Activated CD8-positive, alpha-beta memory T cell treated with anti-CD3 and anti-CD28 coated beads for 48 hours (primary cell): Measurements from ENCODE around the gene UBTF.
A peak's percentile ranks its signal among the peaks of the same experiment; 100 is the strongest.

Source experiments
- DNase-seq, 3 experiments: peaks; one replicate each; pipeline ENCODE4 v3.0.0-alpha.2; 2020; ENCODE audit warnings: low read depth in 2 of 3, low spot score in 2 of 3

The UBTF gene

DNA sequence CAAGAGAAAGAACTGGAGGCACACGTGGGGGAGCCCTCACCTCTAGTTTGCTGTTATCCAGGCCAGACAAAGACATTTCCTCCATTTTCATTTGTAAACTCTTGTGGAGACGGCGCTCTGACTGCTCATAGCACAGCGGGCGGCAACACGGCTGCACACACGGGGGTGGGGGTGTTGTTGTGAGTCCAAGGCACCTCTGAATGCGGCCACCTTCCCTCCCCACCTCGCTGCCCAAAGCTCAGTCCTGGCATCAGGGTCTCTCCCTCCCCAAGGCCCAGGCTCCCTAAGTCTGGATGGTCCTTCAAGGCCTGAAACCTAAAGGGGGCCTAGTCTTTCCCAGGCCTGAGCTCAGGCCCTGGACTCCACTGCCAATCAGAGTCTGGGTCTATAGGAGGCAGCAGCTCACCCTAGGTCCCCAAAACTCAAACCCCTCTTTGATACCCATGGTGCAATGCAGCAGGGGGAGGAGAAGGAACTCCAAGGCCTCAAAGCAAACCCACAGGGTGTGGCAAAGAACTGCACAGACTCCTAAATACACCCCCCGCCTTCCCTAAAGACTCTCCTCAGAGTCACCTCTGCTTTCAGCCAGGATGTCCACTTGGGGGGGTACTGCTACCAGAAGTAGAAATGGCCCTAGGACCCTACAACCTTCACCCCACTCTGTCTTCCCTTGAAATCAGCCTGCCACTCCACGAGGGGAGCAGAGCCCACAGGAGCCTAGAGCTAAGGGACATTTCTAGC, 21.3 kb downstream of the UBTF start:
- DNase-seq: no peak

DNA sequence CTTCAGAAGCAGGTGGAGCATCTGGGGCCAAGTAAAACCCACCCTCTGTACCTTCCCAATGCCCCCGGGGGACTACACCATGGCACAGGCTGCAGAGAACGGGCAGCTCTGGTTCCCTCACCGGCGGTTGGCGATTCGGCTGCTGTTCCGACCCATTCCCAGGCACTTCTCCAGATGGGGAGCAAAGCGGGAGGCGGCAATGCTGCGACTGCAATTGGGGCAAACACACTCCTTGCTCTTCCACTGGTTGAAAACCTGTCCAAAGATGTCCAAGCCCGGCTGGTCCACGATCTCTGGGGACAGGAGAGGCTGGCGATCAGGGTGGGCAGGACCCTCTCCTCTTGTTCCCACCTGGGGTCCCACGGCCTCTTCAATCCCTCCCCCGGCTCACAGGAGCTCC, 22.4 kb downstream of the UBTF start:
- no peak for DNase-seq

DNA sequence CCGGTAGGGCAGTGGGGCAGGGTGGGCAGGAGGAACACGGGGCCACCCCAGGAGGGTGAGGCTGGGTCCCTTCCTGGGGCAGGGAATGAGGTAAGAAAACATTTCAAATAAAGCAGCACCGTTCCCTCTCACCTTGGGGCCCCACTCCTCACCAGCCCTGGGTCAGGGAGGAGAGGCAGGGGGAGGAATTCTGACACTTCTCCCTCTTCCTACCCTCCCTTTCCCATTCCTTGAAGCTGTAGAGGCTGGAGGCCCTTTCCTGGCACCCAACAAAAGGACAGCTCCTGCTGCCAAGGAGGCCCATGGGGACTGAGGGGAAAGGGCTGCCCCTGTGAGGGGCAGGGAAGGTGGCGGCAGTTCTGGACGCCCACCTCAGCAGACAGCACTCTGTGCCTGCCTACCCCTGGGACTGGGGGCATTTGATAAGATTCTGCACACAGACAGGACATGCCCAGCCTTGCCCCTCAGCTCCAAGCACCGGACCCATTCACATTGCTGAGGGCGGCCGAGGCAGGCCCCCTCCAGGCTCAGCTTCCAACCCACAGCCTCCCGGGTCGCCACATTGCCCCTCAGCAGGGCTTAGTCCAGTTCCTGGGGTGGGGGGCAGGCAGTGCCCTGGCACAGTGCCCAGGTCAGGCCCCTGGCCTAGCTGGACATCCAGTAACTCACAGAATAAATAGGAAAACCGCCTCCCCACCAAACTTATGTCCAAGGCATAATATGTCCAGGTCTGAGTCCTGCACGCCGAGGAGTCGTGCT, 26.0 kb downstream of the UBTF start:
- no peak for DNase-seq

- no peak for DNase-seq
Measured at GRCh38 chr17:44192750-44193149, 26.7 kb downstream of the UBTF start.

GRCh38 chr17:44191941-44192496, 27.5 kb downstream of the UBTF start:
- no peak for DNase-seq

GRCh38 chr17:44191369-44191768, 28.1 kb downstream of the UBTF start:
- no peak for DNase-seq

DNA sequence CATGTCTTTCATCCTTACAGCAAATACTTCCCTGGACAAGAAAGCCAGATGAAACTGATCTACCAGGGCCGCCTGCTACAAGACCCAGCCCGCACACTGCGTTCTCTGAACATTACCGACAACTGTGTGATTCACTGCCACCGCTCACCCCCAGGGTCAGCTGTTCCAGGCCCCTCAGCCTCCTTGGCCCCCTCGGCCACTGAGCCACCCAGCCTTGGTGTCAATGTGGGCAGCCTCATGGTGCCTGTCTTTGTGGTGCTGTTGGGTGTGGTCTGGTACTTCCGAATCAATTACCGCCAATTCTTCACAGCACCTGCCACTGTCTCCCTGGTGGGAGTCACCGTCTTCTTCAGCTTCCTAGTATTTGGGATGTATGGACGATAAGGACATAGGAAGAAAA, 29.0 kb downstream of the UBTF start:
- no peak for DNase-seq

- no peak for DNase-seq
Measured at GRCh38 chr17:44188576-44189403, 30.7 kb downstream of the UBTF start.

- no peak for DNase-seq
Measured at GRCh38 chr17:44187131-44187899, 32.2 kb downstream of the UBTF start.

DNA sequence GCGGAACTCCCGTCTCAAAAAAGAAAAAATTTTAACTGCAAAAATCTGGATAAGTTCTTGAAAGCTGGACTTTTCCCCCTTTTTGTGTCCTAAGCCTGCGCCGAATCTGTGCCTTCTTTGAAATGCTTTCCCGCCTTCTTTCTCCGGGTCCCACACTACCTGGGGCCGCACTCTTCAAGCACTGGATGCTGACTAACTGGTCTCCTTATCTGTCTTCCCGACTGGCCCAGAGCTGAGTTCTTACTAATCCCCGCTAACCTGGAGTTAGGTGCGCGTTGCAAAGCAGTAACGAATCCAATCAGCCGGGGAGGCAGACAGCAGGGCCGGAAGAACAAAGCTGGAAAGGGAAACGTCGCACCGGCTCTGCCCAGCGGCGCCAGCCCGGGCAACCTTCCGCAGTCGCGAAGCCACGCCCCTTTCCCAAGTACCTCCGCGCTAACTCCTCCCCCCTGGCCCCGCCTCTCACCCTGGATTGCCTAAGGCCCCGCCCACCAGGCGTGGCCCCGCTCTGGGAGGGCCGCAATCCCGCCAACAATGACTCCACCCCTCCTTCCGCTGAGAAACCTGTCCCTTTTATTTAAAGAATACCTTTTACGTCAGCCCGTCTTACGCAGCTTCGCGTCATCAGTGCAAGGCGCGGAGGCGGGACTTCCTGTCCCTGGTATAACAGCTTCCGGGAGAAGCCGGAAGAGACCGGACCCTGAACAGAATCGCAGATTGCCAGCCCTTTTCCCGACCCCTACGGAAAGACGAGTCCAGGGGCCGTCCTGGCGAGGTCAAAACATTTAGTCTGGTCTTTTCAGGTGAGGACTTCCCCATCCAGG, 33.0 kb downstream of the UBTF start, which contains the start of gene TMUB2:
TSS of gene TMUB2 (plus strand) at position 666 of the 824 bp plus-strand sequence. CDS start 737 bp downstream, outside the sequence.
- DNase-seq: peak; percentile 98 to 99 (median 98)

DNA sequence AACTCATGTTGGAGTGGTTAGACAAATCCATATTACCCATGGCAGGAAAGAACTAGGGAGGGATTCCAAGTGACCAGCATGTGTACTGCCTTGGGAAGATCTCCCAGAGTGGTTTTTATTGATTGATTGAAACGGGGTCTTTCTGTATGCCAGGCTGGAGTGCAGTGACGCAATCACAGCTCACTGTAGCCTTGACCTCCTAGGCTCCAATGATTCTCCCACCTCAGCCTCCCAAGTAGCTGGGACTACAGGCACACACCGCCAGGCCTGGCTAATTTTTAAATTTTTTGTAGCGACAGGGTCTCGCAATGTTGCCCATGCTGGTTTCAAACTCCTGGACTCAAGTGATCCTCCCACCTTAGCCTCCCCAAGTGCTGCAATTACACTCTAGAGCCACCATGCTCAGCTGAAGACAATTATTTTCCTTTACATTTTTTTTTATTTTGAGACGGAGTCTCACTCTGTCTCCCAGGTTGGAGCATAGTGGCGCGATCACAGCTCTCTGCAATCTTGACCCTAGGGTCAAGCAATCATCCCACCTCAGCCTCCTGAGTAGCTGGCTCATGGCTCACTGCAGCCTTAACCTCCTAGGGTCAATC, 35.2 kb downstream of the UBTF start:
- no peak for DNase-seq

DNA sequence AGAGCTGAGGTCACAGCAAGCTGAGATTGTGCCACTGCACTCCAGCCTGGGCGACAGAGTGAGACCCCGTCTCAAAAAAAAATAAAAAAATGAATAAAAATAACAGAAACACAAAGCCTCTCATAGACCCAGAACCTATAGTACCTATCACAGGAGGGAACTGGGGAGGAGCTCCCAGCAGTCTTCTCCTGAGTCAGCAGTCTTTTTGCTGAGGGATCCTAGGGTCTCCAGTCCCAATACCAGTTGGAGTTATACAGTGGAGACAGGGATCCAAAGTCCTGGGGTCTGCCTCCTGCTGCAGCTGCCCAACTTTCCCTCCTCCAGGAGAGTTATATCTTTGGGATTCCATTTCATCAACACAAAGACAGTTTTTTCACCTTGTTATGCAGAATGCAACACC, 36.5 kb downstream of the UBTF start:
- DNase-seq: no peak

DNA sequence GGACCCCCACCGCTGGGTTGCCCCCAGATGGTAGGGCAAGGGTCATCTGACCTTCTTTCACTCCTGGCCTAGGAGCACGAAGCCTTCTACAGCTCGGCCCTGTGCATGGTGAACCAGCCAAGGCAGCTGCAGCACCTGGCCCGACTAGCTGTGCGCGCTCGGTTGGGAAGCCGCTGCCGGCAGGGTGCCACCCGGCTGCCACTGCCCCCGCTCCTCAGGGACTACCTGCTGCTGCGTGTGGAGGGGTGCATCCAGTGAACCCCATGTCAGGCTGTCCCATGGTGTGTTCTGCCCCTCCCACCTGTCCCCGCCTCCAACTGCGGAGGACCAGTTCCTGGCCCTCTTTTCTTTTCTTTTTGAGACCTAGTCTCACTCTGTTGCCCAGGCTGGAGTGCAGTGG, 41.3 kb downstream of the UBTF start:
- no peak for DNase-seq

DNA sequence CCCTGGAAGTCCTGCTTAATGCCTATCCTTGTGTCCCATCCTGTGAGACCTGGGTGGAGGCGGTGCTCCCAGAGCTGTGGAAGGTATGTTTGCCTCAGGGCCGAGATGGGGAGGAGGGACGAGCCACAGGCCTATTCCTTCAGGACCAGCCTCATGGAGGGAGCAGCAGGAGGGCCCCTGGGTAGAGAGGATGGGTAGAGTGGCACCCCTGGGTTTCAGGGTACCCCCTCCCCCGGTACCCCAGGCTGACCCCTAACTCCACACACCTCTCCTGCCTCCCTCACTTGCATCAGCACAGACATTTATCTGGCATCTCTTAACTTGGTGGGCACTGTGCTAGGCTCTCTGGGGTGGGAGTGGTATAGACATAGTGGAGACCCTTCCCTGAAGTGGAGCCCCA, 41.8 kb downstream of the UBTF start:
- DNase-seq: no peak

- no peak for DNase-seq
Measured at GRCh38 chr17:44176671-44177501, 42.6 kb downstream of the UBTF start.

DNA sequence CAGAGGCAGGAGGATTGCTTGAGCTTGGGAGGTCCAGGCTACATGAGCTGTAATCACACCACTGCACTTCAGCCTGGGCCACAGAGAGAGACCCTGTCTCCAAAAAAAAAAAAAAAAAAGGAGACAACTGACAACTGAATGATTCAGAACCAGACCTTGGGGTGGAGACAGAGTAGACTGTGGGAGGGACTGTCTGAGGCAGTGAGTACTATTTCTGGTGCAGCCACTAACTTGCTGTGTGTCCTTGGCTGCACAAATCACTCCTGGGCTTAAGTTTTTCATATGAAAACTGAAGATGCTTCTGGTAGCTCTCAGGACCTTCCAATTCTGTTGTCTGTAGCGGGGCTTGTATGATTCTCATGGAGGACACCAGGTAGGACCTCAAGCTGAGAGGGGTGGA, 43.2 kb downstream of the UBTF start:
- no peak for DNase-seq

DNA sequence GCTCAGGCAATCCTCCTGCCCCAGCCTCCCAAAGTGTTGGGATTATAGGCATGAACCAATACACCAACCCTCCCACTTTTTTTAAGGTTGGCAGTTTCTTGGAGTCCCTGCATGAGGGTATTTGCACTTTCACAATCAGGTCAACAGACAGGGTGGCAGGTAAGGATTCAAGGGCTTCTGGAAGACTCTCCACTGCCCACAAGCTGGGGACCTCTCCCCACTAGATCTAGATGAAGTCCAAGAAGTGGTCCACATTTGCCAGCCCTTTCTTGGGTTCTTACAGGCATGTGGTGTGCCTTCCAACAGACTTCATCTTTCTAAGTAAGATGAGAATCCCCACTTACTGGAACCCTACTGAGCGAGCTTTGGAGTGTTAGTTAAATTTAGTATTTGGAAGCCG, 45.0 kb downstream of the UBTF start:
- no peak for DNase-seq

DNA sequence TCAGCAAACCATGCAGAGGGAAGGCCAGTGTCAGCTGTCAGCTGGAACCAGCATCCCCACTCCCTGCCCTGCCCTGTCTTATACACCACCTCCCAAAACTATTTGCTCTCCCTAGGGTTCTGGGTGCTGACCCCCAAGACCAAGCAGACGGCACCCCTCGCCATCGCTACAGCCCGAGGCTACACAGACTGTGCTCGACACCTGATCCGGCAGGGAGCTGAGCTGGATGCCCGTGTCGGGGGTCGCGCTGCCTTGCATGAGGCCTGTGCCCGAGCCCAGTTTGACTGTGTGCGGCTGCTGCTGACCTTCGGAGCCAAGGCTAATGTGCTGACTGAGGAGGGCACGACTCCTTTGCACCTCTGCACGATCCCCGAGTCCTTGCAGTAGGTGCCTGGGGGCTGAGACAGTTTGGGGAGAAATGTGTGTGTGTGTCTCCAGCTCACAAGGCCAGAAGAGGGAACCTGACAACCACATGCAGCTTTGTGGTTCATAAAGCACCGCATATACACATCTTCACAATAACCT, 47.5 kb downstream of the UBTF start:
- no peak for DNase-seq
